Caco-2 (cell line): ENCODE measurements around the gene SEPTIN8. TPM values are rescaled to one million over a fixed set of nuclear protein-coding genes. Genes with fewer than 3 reads are reported as not detected.

Experiments used
- BruUV-seq: library from RNA; stranded (reverse); fragments of 400-500 nt; replicated peaks from 2 replicates; lab custom pipeline; 2021; lab: Mats Ljungman, UMichigan
- CTCF ChIA-PET: fragments of 300-600 bp; sonication (Branson Sonifier 250); formaldehyde crosslinking; loops from one replicate; lab custom pipeline; 2022; ENCODE audit warnings: antibody characterized with exemption; lab: Charles Lee
- POLR2A ChIA-PET: fragments of 300-600 bp; sonication (Branson Sonifier 250); formaldehyde crosslinking; loops from one replicate; lab custom pipeline; 2022; ENCODE audit warnings: antibody characterized with exemption; lab: Charles Lee
- DNase-seq, 2 experiments: peaks; one replicate each; pipeline versions ENCODE4 v3.0.0 to v3.0.0-alpha.2; 2020 to 2022
- H3K27me3 ChIP-seq: replicated peaks from 2 replicates; pipeline ENCODE4 v1.6.0; 2011; ENCODE audit warnings: low read length; ENCODE audit not compliant: control insufficient read depth, insufficient read depth
- H3K36me3 ChIP-seq: 2 replicates; pipeline ENCODE4 v1.5.1; 2011; ENCODE audit warnings: low read length; ENCODE audit not compliant: control insufficient read depth, insufficient read depth
- H3K4me1 ChIP-seq: fragments of 250-450 bp; sonication (Bioruptor Pico); 2 replicates; pipeline ENCODE4 v1.5.1; 2020; ENCODE audit warnings: mild to moderate bottlenecking
- H3K4me3 ChIP-seq: 2 replicates; pipeline ENCODE4 v1.5.1; 2011; ENCODE audit warnings: low read depth, mild to moderate bottlenecking, control low read depth, low read length
- H3K9me3 ChIP-seq: fragments of 250-450 bp; sonication (Bioruptor Pico); 2 replicates; pipeline ENCODE4 v1.5.1; 2020; ENCODE audit warnings: mild to moderate bottlenecking, moderate library complexity
- H3K27ac Mint-ChIP-seq: one replicate; pipeline ENCODE4 v1.8.0; 2022; ENCODE audit warnings: mixed read lengths; ENCODE audit not compliant: unreplicated experiment
- H3K27me3 Mint-ChIP-seq: one replicate; pipeline ENCODE4 v1.8.0; 2022; ENCODE audit warnings: mixed read lengths; ENCODE audit not compliant: insufficient read depth, unreplicated experiment
- H3K36me3 Mint-ChIP-seq: one replicate; pipeline ENCODE4 v1.8.0; 2022; ENCODE audit warnings: mild to moderate bottlenecking, mixed read lengths; ENCODE audit not compliant: insufficient read depth, unreplicated experiment
- H3K4me1 Mint-ChIP-seq: one replicate; pipeline ENCODE4 v1.8.0; 2022; ENCODE audit warnings: low read depth, mixed read lengths; ENCODE audit not compliant: unreplicated experiment
- H3K4me3 Mint-ChIP-seq: one replicate; pipeline ENCODE4 v1.8.0; 2022; ENCODE audit warnings: mild to moderate bottlenecking, moderate library complexity, mixed read lengths; ENCODE audit not compliant: unreplicated experiment
- H3K9me3 Mint-ChIP-seq: one replicate; pipeline ENCODE4 v1.8.0; 2022; ENCODE audit warnings: mixed read lengths; ENCODE audit not compliant: unreplicated experiment
- intact Hi-C: fragments of 100-400 bp; cut with micrococcal nuclease; formaldehyde crosslinking; loops from one replicate; pipeline ENCODE4 v1.10.0; 2022; ENCODE audit not compliant: unreplicated experiment
- total RNA-seq: library from RNA; stranded (reverse); gene quantifications from 2 replicates; pipeline ENCODE4 v1.2.3, GENCODE V29; 2022
- TF ChIP-seq, protein P1 (sequence below), 2 experiments: fragments of 200-600 bp in 1 of 2; IDR thresholded peaks; 1 replicate in 1 of 2; 2 replicates in 1 of 2; pipeline versions ENCODE4 v1.5.1 to v1.8.0; 2011 to 2022; ENCODE audit warnings: antibody characterized with exemption in 1 of 2, control low read depth in 1 of 2, inconsistent platforms in 1 of 2, low read depth in 1 of 2, low read length in 1 of 2, mild to moderate bottlenecking in 1 of 2, moderate library complexity in 1 of 2; ENCODE audit not compliant: insufficient read depth in 1 of 2, severe bottlenecking in 1 of 2, unreplicated experiment in 1 of 2

SEPTIN8 gene
- total RNA-seq, 1 experiment from 2014 or later, result 60.7 TPM

DNA sequence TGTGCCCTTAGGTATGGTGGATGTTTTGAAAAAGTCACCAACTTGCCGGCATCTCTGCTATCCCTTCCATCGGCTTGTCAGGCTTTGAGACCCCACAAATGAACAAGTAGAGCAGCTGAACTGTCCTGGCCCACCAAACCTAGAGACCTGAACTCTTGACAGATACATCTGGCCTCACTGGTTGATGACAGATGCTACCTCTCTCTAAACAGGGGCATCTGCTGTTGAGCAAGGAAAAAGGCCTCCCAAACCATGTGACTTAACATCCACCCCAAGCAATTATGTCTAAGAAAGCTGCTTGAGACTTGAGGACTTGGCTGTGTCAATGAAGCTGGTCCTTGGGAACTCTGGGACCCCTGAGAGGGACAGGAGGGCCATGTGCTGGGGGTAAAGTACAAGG lies 27.5 kb downstream of the SEPTIN8 start:
- H3K9me3 ChIP-seq, result no peaks in the 10 kb centered on the region
- no peaks in the 10 kb centered on the region for H3K27me3 ChIP-seq
- intact Hi-C loops, result no loop called here
- ChIA-PET CTCF (no interaction called here), POLR2A (no interaction called here)
- no peaks in the 10 kb centered on the region for H3K27me3 Mint-ChIP-seq
- H3K9me3 Mint-ChIP-seq, result no peaks in the 10 kb centered on the region
- H3K4me3 Mint-ChIP-seq, result no peak overlapping the region
- no peaks in the 10 kb centered on the region for H3K4me1 Mint-ChIP-seq
- TF ChIP-seq, protein P1, sequence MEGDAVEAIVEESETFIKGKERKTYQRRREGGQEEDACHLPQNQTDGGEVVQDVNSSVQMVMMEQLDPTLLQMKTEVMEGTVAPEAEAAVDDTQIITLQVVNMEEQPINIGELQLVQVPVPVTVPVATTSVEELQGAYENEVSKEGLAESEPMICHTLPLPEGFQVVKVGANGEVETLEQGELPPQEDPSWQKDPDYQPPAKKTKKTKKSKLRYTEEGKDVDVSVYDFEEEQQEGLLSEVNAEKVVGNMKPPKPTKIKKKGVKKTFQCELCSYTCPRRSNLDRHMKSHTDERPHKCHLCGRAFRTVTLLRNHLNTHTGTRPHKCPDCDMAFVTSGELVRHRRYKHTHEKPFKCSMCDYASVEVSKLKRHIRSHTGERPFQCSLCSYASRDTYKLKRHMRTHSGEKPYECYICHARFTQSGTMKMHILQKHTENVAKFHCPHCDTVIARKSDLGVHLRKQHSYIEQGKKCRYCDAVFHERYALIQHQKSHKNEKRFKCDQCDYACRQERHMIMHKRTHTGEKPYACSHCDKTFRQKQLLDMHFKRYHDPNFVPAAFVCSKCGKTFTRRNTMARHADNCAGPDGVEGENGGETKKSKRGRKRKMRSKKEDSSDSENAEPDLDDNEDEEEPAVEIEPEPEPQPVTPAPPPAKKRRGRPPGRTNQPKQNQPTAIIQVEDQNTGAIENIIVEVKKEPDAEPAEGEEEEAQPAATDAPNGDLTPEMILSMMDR (IDR thresholded peaks at IDR 0.05; ENCODE audit: insufficient read depth in 1 of 2, low read depth in 1 of 2, low read length in 1 of 2, severe bottlenecking in 1 of 2, unreplicated experiment in 1 of 2), result no peak
- no peak overlapping the region for H3K27ac Mint-ChIP-seq
- no peak for DNase-seq
- no peaks in the 10 kb centered on the region for H3K36me3 ChIP-seq
- peaks cover 6% of the 10 kb centered on the region for H3K36me3 Mint-ChIP-seq
- no TSS peak for BruUV-seq
- no peaks in the 10 kb centered on the region for H3K4me1 ChIP-seq
- H3K4me3 ChIP-seq, result no peak overlapping the region

DNA sequence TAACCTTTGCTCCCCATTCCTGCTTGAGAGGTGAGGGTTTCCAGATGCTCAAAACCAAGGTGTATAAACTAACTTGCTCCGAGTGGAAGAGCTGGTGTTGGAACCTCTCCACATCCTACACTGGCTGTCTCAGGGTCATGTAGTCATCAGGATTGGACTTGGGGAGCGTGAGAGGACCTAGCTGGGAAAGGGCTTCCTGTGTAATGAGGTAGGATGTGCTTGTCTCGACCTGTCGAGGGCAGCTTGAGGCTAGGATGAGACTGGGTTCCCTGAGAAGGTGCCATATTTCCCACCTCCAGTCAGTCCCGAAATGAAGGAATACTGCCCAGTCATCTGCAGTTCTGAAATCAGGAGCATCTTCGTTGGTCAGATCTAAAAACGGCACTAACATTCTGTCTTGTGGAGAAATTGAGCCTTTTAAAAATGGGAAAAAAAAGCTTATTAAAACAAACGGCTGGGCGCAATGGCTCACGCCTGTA lies 28.5 kb downstream of the SEPTIN8 start:
- TF ChIP-seq, protein P1 (IDR thresholded peaks at IDR 0.05; ENCODE audit: insufficient read depth in 1 of 2, low read depth in 1 of 2, low read length in 1 of 2, severe bottlenecking in 1 of 2, unreplicated experiment in 1 of 2), result no peak
- H3K27me3 Mint-ChIP-seq, result peaks cover 3% of the 10 kb centered on the region
- POLR2A ChIA-PET, result no interaction called here

DNA sequence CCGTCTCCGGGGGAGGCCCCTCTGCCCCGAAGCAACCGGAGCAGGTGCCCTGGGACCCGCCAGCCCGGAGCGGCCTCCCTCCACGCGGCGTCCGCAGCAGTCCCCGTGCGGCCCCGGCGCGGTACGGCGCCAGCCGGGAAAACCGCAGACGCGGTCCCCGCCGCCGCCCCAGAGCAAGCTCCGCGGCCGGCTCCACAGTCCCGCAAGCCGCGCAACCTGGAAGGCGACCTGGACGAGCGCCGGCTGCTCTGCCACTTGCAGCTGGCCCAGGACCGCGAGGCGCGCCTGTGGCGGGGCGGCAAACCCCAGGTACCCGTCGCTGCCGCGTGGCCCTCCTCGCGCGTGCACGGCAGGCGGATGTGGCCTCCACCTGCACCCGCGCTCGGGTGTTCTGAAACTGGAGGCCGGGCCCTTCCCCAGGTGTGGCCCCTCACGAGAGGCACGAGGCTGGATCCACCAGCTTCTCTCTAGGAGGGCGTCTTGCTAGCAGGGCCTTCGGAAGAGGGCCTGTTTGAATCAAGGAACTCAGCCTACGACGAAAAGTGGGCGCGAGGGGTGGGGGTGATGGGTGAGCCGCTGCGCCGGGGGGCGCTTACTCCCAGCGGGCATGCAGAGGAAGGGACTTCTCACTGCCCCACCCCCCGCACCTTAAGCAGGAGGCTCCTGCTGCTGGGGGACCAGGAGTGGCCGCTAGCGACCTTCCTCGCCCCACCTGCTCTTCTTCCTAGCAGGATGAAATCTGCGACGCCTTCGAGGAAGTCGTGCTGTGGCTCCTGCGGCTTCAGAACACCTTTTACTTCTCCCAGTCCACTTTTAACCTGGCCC lies 29.2 kb downstream of the SEPTIN8 start:
- DNase-seq, result no peak
- TF ChIP-seq, protein P1 (IDR thresholded peaks at IDR 0.05; ENCODE audit: insufficient read depth in 1 of 2, low read depth in 1 of 2, low read length in 1 of 2, severe bottlenecking in 1 of 2, unreplicated experiment in 1 of 2), result no peak
- BruUV-seq, result no TSS peak
- no peaks in the 10 kb centered on the region for H3K4me1 ChIP-seq
- Mint-ChIP-seq H3K4me3 (no peak overlapping the region), H3K9me3 (peaks cover 6% of the 10 kb centered on the region), H3K4me1 (no peaks in the 10 kb centered on the region), H3K36me3 (peaks cover 6% of the 10 kb centered on the region), H3K27me3 (peaks cover 8% of the 10 kb centered on the region), H3K27ac (no peak overlapping the region)
- no peaks in the 10 kb centered on the region for H3K36me3 ChIP-seq
- ChIA-PET CTCF (interaction anchor here (0.9 to 1.0 kb wide), 2 partner anchors 72 kb away, joined by 3 to 4 read pairs; no protein-coding TSS in a partner anchor), POLR2A (no interaction called here)
- no peaks in the 10 kb centered on the region for H3K27me3 ChIP-seq
- intact Hi-C loops, result no loop called here
- no peak overlapping the region for H3K4me3 ChIP-seq
- no peaks in the 10 kb centered on the region for H3K9me3 ChIP-seq

More for the DNA sequence above, 28.5 kb downstream of the SEPTIN8 start:
- intact Hi-C loops, result no loop called here
- no peak overlapping the region for H3K4me3 ChIP-seq
- H3K9me3 ChIP-seq, result no peaks in the 10 kb centered on the region
- H3K4me1 ChIP-seq, result no peaks in the 10 kb centered on the region
- H3K27ac Mint-ChIP-seq, result no peak overlapping the region
- DNase-seq, result no peak
- H3K36me3 ChIP-seq, result no peaks in the 10 kb centered on the region
- H3K4me1 Mint-ChIP-seq, result no peaks in the 10 kb centered on the region
- no peak overlapping the region for H3K4me3 Mint-ChIP-seq
- no TSS peak for BruUV-seq
- H3K27me3 ChIP-seq, result no peaks in the 10 kb centered on the region
- CTCF ChIA-PET, result interaction anchor here (0.6 to 0.9 kb wide), 3 partner anchors 52 to 72 kb away, joined by 3 to 4 read pairs (median 4); no protein-coding TSS in a partner anchor
- H3K36me3 Mint-ChIP-seq, result peaks cover 6% of the 10 kb centered on the region
- no peaks in the 10 kb centered on the region for H3K9me3 Mint-ChIP-seq
